ENCODE data around the gene FMNL1. TPM values are rescaled to one million over a fixed set of nuclear protein-coding genes. Genes with fewer than 3 reads are reported as not detected.
A peak's percentile ranks its signal among the peaks of the same experiment; 100 is the strongest.

The FMNL1 gene
- total and polyA plus RNA-seq, 10 of the 15 experiments (the other 5 are each of a cell fraction or from before 2014, with no cell fraction given): 3.3 to 108 (median 19.5) TPM

DNA sequence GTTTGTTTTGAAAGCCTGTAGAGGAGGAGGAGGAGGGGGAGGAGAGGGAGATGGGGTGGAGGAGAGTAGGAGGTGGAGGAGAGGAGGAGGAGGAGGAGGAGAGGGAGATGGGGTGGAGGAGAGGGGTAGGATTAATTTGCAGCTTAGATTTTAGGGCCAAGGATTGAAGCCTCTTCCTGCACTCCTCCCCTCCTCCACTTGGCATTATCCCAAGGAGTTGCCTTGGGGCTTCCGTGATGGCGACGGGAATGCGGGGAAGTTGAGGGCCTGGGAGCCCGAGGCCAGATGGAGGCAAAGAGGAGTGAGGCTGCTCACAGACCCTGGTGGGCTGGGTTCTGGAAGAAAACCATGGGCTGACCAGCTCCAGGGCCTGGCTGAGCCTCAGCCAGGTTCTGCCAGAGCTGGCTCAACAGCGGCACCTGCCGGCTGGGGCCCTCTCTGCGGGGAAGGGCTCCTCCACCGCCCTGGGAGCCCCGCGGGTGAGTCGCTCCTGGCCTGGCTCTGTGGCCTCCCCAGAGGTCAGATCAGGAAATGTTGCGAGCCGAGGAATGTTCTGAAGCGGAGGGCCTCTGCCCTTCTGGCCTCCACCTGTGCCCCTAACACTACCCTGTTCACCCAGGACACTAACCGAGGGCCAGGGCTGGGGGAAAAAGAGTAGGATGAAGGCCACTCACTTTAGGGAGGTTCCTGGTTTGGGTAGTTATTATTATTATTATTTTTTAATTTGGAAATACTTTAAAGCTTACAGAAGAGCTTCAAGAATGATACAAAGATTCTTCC is 23.9 kb upstream of the FMNL1 start (continued):
- TF ChIP-seq, protein P1, sequence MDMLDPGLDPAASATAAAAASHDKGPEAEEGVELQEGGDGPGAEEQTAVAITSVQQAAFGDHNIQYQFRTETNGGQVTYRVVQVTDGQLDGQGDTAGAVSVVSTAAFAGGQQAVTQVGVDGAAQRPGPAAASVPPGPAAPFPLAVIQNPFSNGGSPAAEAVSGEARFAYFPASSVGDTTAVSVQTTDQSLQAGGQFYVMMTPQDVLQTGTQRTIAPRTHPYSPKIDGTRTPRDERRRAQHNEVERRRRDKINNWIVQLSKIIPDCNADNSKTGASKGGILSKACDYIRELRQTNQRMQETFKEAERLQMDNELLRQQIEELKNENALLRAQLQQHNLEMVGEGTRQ (IDR thresholded peaks at IDR 0.05; ENCODE audit: borderline replicate concordance, low read depth, low read length): no peak
- peak; percentile 41; the same call in 1 of the 3 replicates for TF ChIP-seq POU2F2 (IDR thresholded peaks at IDR 0.05; ENCODE audit: borderline replicate concordance, low read depth, low read length)
- TF ChIP-seq ASH2L (IDR thresholded peaks at IDR 0.05; ENCODE audit: borderline replicate concordance, low read depth): no peak
- no peak for TF ChIP-seq PKNOX1 (IDR thresholded peaks at IDR 0.05)
- no peak for TF ChIP-seq YBX1 (IDR thresholded peaks at IDR 0.05)
- TF ChIP-seq GATAD2B (conservative IDR thresholded peaks at IDR 0.05; ENCODE audit: low read depth): no peak; the same call in 1 of the 2 replicates
- no peak for TF ChIP-seq TCF12 (IDR thresholded peaks at IDR 0.05; ENCODE audit: low read depth, low read length)
- peak; percentile 76; the same call in 1 of the 2 replicates for TF ChIP-seq HDGF (IDR thresholded peaks at IDR 0.05)
- no peak for TF ChIP-seq CUX1 (IDR thresholded peaks at IDR 0.05; ENCODE audit: insufficient replicate concordance, low read depth, low read length)
- no peak for TF ChIP-seq EGR1 (IDR thresholded peaks at IDR 0.05; ENCODE audit: borderline replicate concordance in 1 of 2, low read depth in 2 of 2, low read length in 2 of 2)
- TF ChIP-seq ATF2 (IDR thresholded peaks at IDR 0.05; ENCODE audit: low read length): no peak
- no peak for TF ChIP-seq MTA2 (IDR thresholded peaks at IDR 0.05; ENCODE audit: low read depth)
- TF ChIP-seq, protein P2, sequence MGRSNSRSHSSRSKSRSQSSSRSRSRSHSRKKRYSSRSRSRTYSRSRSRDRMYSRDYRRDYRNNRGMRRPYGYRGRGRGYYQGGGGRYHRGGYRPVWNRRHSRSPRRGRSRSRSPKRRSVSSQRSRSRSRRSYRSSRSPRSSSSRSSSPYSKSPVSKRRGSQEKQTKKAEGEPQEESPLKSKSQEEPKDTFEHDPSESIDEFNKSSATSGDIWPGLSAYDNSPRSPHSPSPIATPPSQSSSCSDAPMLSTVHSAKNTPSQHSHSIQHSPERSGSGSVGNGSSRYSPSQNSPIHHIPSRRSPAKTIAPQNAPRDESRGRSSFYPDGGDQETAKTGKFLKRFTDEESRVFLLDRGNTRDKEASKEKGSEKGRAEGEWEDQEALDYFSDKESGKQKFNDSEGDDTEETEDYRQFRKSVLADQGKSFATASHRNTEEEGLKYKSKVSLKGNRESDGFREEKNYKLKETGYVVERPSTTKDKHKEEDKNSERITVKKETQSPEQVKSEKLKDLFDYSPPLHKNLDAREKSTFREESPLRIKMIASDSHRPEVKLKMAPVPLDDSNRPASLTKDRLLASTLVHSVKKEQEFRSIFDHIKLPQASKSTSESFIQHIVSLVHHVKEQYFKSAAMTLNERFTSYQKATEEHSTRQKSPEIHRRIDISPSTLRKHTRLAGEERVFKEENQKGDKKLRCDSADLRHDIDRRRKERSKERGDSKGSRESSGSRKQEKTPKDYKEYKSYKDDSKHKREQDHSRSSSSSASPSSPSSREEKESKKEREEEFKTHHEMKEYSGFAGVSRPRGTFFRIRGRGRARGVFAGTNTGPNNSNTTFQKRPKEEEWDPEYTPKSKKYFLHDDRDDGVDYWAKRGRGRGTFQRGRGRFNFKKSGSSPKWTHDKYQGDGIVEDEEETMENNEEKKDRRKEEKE (IDR thresholded peaks at IDR 0.05): no peak
- TF ChIP-seq ZNF207 (IDR thresholded peaks at IDR 0.05; ENCODE audit: borderline replicate concordance): peak; percentile 81; the same call in 1 of the 2 replicates
- no peak for TF ChIP-seq TCF3 (IDR thresholded peaks at IDR 0.05; ENCODE audit: borderline replicate concordance, insufficient read depth, low read depth, low read length)
- TF ChIP-seq CHD4 (IDR thresholded peaks at IDR 0.05): no peak
- no peak for TF ChIP-seq MYC (IDR thresholded peaks at IDR 0.05; ENCODE audit: insufficient read depth, insufficient read length, insufficient replicate concordance, low read length, severe bottlenecking)
